GM23248 (cell line): Measurements from ENCODE around the gene LNPK.

Source experiments
- EZH2 ChIP-seq: fragments of 200-600 bp; sonication (generic); IDR thresholded peaks from 2 replicates; pipeline ENCODE4 v1.6.1; 2018; ENCODE audit warnings: antibody characterized with exemption, mild to moderate bottlenecking; ENCODE audit not compliant: insufficient read depth, poor library complexity, severe bottlenecking
- EZH2phosphoT487 ChIP-seq: fragments of 200-600 bp; sonication (generic); IDR thresholded peaks from 2 replicates; pipeline ENCODE4 v1.6.1; 2018; ENCODE audit warnings: antibody characterized with exemption, moderate library complexity, mild to moderate bottlenecking, low read depth; ENCODE audit not compliant: insufficient read depth

- TF ChIP-seq EZH2phosphoT487 = no peak
- no peak for TF ChIP-seq EZH2
Observed at GRCh38 chr2:175966839-175967238, 35.2 kb downstream of the LNPK start.
